Effector memory CD4-positive, alpha-beta T cell (primary cell): ENCODE results near the gene DAZAP2.

Source experiments
- DNase-seq, 3 donors: peaks; one replicate each; pipeline ENCODE4 v3.0.0-alpha.2; 2020
- H3K27ac ChIP-seq: 2 replicates; pipeline ENCODE4 v1.7.0; 2013; ENCODE audit warnings: mild to moderate bottlenecking, low read length, moderate library complexity; ENCODE audit not compliant: insufficient read depth, poor library complexity, severe bottlenecking
- H3K27me3 ChIP-seq: replicated peaks from 2 replicates; pipeline ENCODE4 v1.7.0; 2013; ENCODE audit warnings: mild to moderate bottlenecking, low read length; ENCODE audit not compliant: insufficient read depth, control insufficient read depth, poor library complexity, severe bottlenecking
- H3K36me3 ChIP-seq: 2 replicates; pipeline ENCODE4 v1.7.0; 2013; ENCODE audit warnings: mild to moderate bottlenecking, low read length, moderate library complexity; ENCODE audit not compliant: control insufficient read depth, insufficient read depth
- H3K4me1 ChIP-seq: 2 replicates; pipeline ENCODE4 v1.7.0; 2013; ENCODE audit warnings: low read length, mild to moderate bottlenecking; ENCODE audit not compliant: control insufficient read depth, insufficient read depth, poor library complexity, severe bottlenecking
- H3K4me3 ChIP-seq: 2 replicates; pipeline ENCODE4 v1.7.0; 2013; ENCODE audit warnings: low read length, low read depth, mild to moderate bottlenecking; ENCODE audit not compliant: insufficient read depth, poor library complexity, severe bottlenecking
- H3K9me3 ChIP-seq: 2 replicates; pipeline ENCODE4 v1.7.0; 2013; ENCODE audit warnings: mild to moderate bottlenecking, low read length, moderate library complexity; ENCODE audit not compliant: control insufficient read depth

Gene DAZAP2

DNA sequence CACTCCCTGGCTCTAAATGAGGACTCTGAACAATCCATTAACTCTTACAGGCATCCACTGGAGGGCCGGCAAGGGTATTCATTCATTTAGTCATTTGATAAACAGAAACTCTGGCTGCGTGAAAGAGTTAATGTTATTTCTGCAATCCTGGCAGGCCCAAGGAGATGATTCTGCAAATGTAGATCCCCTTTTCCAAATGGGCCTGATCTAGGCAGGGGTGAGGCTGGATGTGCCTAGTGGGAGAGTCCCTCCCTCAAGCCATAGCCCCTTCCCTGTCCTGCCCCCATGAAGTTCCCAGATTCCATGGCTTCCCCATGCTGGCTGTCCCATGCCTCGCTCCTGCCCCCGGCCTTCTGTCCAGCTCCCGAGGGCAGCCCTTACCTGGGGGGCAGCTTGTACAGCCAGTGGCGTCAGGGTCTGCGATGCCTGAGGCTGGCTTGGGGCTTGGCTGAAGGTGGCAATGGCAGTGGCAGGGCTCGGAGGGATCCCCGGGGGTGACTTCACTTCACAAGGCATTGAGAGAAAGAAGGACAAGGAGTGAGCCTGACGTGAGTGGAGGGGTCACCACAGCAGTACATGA, 39.2 kb upstream of the DAZAP2 start:
- H3K4me1 ChIP-seq: peaks cover 11% of the 10 kb centered on the region
- H3K27ac ChIP-seq: no peak overlapping the region
- no peaks in the 10 kb centered on the region for H3K9me3 ChIP-seq
- DNase-seq: no peak
- H3K27me3 ChIP-seq: no peaks in the 10 kb centered on the region
- no peak overlapping the region for H3K4me3 ChIP-seq
- H3K36me3 ChIP-seq: peaks cover 10% of the 10 kb centered on the region

- H3K4me3 ChIP-seq: no peak overlapping the region
- no peak overlapping the region for H3K27ac ChIP-seq
- no peaks in the 10 kb centered on the region for H3K9me3 ChIP-seq
- H3K4me1 ChIP-seq: peaks cover 11% of the 10 kb centered on the region
- DNase-seq: no peak
- H3K27me3 ChIP-seq: no peaks in the 10 kb centered on the region
- peaks cover 10% of the 10 kb centered on the region for H3K36me3 ChIP-seq
Observed at GRCh38 chr12:51200156-51200555, 38.5 kb upstream of the DAZAP2 start.

DNA sequence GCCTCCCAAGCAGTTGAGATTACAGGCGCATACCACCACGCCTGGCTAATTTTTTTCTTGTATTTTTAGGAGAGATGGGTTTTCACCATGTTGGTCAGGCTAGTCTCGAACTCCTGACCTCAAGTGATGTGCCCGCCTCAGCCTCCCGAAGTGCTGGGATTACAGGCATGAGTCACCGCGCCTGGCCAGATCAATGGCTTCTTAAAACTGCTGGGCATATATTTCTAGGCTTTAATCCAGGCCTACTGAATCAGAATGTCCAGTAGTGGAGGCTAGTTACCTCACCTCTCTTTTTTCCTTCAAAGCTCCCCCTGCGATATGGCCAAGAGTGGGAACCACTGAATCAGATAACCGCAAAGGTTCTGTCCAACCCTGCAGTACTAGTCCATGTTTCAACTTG, 37.8 kb upstream of the DAZAP2 start:
- Histone ChIP-seq H3K27me3 (no peaks in the 10 kb centered on the region), H3K9me3 (no peaks in the 10 kb centered on the region), H3K36me3 (peaks cover 10% of the 10 kb centered on the region), H3K27ac (no peak overlapping the region), H3K4me3 (no peak overlapping the region), H3K4me1 (peaks cover 11% of the 10 kb centered on the region)
- no peak for DNase-seq

DNA sequence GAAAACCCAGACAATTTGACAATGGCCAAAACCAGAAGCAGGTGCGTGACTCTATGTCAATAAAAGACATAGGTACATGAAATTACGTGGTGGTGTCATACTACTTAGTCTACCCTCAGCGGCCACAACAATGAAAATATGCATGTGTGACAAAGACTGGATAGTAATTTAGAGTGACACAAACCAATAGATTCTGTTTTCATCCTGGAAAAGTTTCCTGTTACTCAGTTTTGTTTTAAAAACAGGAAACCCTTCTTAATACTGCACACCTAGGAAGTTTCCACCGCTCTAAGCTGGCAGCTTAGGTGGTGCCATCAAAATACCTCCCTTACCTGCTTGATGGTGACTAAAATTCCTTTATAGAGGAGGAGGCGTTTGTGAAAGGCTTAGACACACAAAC, 35.9 kb upstream of the DAZAP2 start:
- DNase-seq: no peak
- Histone ChIP-seq H3K9me3 (no peaks in the 10 kb centered on the region), H3K27me3 (no peaks in the 10 kb centered on the region), H3K36me3 (peaks cover 6% of the 10 kb centered on the region), H3K27ac (peak overlapping the region; percentile 18), H3K4me1 (peaks cover 11% of the 10 kb centered on the region), H3K4me3 (no peak overlapping the region)

GRCh38 chr12:51205350-51205749, 33.3 kb upstream of the DAZAP2 start:
- H3K4me1 ChIP-seq: peaks cover 11% of the 10 kb centered on the region
- H3K4me3 ChIP-seq: no peak overlapping the region
- H3K36me3 ChIP-seq: no peaks in the 10 kb centered on the region
- no peak overlapping the region for H3K27ac ChIP-seq
- no peaks in the 10 kb centered on the region for H3K9me3 ChIP-seq
- H3K27me3 ChIP-seq: no peaks in the 10 kb centered on the region
- no peak for DNase-seq

GRCh38 chr12:51208016-51208660, 30.5 kb upstream of the DAZAP2 start:
- DNase-seq: no peak
- Histone ChIP-seq H3K27ac (no peak overlapping the region), H3K4me1 (peaks cover 5% of the 10 kb centered on the region), H3K9me3 (no peaks in the 10 kb centered on the region), H3K4me3 (no peak overlapping the region), H3K27me3 (no peaks in the 10 kb centered on the region), H3K36me3 (no peaks in the 10 kb centered on the region)

DNA sequence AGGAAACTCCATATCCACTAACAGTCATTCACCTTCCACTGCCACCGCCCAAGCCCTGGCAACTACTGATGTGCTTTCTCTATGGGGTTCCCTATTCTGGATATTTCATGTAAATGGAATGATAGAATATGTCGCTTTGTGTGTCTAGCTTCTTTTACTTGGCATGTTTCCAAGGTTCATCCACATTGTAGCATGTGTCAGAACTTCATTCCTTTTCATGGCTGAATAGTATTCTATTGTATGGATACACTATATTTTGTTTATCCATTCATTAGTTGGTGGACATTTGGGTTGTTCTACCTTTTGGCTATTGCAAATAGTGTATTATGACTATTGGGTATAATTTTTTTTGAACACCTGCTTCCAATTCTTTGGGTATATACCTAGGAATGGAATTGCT, 29.4 kb upstream of the DAZAP2 start:
- no peaks in the 10 kb centered on the region for H3K27me3 ChIP-seq
- no peak overlapping the region for H3K27ac ChIP-seq
- H3K9me3 ChIP-seq: no peaks in the 10 kb centered on the region
- no peaks in the 10 kb centered on the region for H3K36me3 ChIP-seq
- H3K4me1 ChIP-seq: no peaks in the 10 kb centered on the region
- no peak for DNase-seq
- no peak overlapping the region for H3K4me3 ChIP-seq

GRCh38 chr12:51210690-51211395, 27.8 kb upstream of the DAZAP2 start:
- DNase-seq: no peak
- Histone ChIP-seq H3K36me3 (no peaks in the 10 kb centered on the region), H3K4me3 (no peak overlapping the region), H3K4me1 (no peaks in the 10 kb centered on the region), H3K27ac (no peak overlapping the region), H3K9me3 (no peaks in the 10 kb centered on the region), H3K27me3 (no peaks in the 10 kb centered on the region)

DNA sequence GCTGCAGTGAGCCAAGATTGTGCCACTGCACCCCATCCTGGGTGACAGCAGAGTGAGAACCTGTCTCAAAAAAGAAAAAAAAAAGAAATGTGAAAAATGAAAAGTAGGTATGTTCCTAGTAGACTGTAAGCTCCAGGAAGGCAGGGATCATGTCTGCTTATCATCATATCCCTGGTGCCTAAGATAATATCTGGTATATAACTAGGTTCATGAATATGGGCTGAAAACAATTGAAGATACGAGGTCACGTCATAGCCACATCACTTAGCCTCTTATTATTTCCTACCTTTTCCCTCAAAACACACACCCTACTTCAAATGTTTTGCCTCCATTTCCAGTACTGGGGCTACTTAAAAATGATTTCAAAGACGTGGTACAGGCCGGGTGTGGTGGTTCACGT, 23.7 kb upstream of the DAZAP2 start:
- no peaks in the 10 kb centered on the region for H3K27me3 ChIP-seq
- no peaks in the 10 kb centered on the region for H3K9me3 ChIP-seq
- H3K4me1 ChIP-seq: peaks cover 13% of the 10 kb centered on the region
- no peaks in the 10 kb centered on the region for H3K36me3 ChIP-seq
- H3K27ac ChIP-seq: no peak overlapping the region
- no peak for DNase-seq
- H3K4me3 ChIP-seq: no peak overlapping the region

DNA sequence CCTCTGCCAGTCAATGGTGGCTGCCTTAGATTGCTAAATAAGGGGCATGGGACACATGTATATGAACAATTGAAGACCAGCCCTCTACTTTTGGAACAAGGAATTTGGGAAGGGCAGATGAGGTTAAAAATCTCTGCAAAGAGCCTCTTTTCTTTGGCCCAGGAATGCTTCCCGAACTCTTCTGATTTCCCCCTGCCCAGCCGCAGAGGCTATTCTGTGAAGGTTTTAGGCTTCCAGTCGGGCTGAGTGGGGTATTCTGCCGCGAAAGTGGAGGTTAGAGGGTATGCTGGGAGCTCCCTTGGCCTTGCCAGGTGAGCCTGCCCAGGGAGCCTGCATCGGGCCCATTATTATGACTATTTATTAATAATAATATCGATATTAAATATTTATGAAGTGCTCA, 22.0 kb upstream of the DAZAP2 start:
- Histone ChIP-seq H3K27ac (peak overlapping the region; percentile 91), H3K36me3 (no peaks in the 10 kb centered on the region), H3K9me3 (no peaks in the 10 kb centered on the region), H3K4me1 (peaks cover 13% of the 10 kb centered on the region), H3K27me3 (no peaks in the 10 kb centered on the region), H3K4me3 (peak overlapping the region; percentile 97)
- no peak for DNase-seq
